SK-N-MC (cell line): ENCODE data around the gene PCDHA7.

ENCODE experiments used
- EZH2 ChIP-seq: fragments of 200-600 bp; sonication (generic); IDR thresholded peaks from one replicate; pipeline ENCODE4 v1.6.1; 2017; ENCODE audit warnings: antibody characterized with exemption
- POLR2AphosphoS5 ChIP-seq: IDR thresholded peaks from 2 replicates; pipeline ENCODE4 v1.6.1; 2012; ENCODE audit warnings: mild to moderate bottlenecking, low read depth, low read length, borderline replicate concordance

GRCh38 chr5:140822281-140822629, 11.8 kb upstream of the PCDHA7 start:
- TF ChIP-seq EZH2 (no peak), POLR2AphosphoS5 (no peak)
